AG10803 (cell line): ENCODE results near the gene SLC8A2.
"Not testable (repeated sequence)": the region's sequence is repeated elsewhere in the genome, so short reads cannot be mapped to it uniquely, and the experiment has no call there.

Source experiments
- DNase-seq: peaks from one replicate; pipeline ENCODE4 v3.0.0; 2010; ENCODE audit warnings: low read depth
- H3K4me3 ChIP-seq: 2 replicates; pipeline ENCODE4 v1.5.1; 2011; ENCODE audit warnings: mild to moderate bottlenecking, low read length, control low read depth
- CTCF ChIP-seq: conservative IDR thresholded peaks from 2 replicates; pipeline ENCODE4 v1.5.1; 2011; ENCODE audit warnings: mild to moderate bottlenecking, low read length, control low read depth, inconsistent platforms

SLC8A2 gene

GRCh38 chr19:47416643-47416985 is 55.1 kb downstream of the SLC8A2 start:
- H3K4me3 ChIP-seq = no peak overlapping the region
- TF ChIP-seq CTCF = no peak

GRCh38 chr19:47415953-47416642 is 55.6 kb downstream of the SLC8A2 start:
- no peak overlapping the region for H3K4me3 ChIP-seq
- no peak for DNase-seq
- no peak for TF ChIP-seq CTCF

More at GRCh38 chr19:47416643-47416985, 55.1 kb downstream of the SLC8A2 start:
- no peak for DNase-seq

GRCh38 chr19:47414469-47414868 is 57.2 kb downstream of the SLC8A2 start:
- no peak for TF ChIP-seq CTCF
- no peak overlapping the region for H3K4me3 ChIP-seq
- no peak for DNase-seq

- no peak for TF ChIP-seq CTCF
- no peak for DNase-seq
- no peak overlapping the region for H3K4me3 ChIP-seq
Observed at GRCh38 chr19:47413941-47414340, 57.8 kb downstream of the SLC8A2 start.

- H3K4me3 ChIP-seq, DNase-seq: not testable (repeated sequence)
Observed at GRCh38 chr19:47411696-47412095, 60.0 kb downstream of the SLC8A2 start.

- no peak for DNase-seq
- no peak overlapping the region for H3K4me3 ChIP-seq
- no peak for TF ChIP-seq CTCF
Observed at GRCh38 chr19:47411101-47411500, 60.6 kb downstream of the SLC8A2 start.

GRCh38 chr19:47408156-47408938 is 63.3 kb downstream of the SLC8A2 start:
- DNase-seq = no peak
- H3K4me3 ChIP-seq = no peak overlapping the region
- no peak for TF ChIP-seq CTCF
